HEK293T (cell line): ENCODE measurements around the gene TSPYL4.
"Not testable (repeated sequence)": the region's sequence is repeated elsewhere in the genome, so short reads cannot be mapped to it uniquely, and the experiment has no call there.

Experiments used
- CTCF ChIA-PET: fragments of 350-600 bp; formaldehyde crosslinking; extraction: SDS; loops from one replicate; lab custom pipeline; 2021; ENCODE audit warnings: antibody characterized with exemption, inconsistent platforms; lab: Yijun Ruan, JAX
- POLR2A ChIA-PET: fragments of 350-600 bp; formaldehyde crosslinking; extraction: SDS; loops from one replicate; lab custom pipeline; 2020; ENCODE audit warnings: antibody characterized with exemption, inconsistent platforms; lab: Yijun Ruan, JAX
- DNase-seq: peaks from one replicate; pipeline ENCODE4 v3.0.0; 2012; ENCODE audit warnings: mixed read lengths; ENCODE audit errors: extremely low spot score
- ARNT ChIP-seq: fragments of 450-650 bp; IDR thresholded peaks from 2 replicates; pipeline ENCODE4 v1.6.1; 2017; ENCODE audit warnings: mild to moderate bottlenecking
- BHLHE40 ChIP-seq: fragments of 450-650 bp; IDR thresholded peaks from 2 replicates; pipeline ENCODE4 v1.6.1; 2016; ENCODE audit warnings: mild to moderate bottlenecking, moderate library complexity, borderline replicate concordance
- ELF4 ChIP-seq: fragments of 450-650 bp; IDR thresholded peaks from 2 replicates; pipeline ENCODE4 v1.6.1; 2017; ENCODE audit warnings: antibody characterized with exemption
- FOXA1 ChIP-seq: fragments of 450-650 bp; IDR thresholded peaks from 2 replicates; pipeline ENCODE4 v1.6.1; 2016; ENCODE audit warnings: mild to moderate bottlenecking
- FOXK2 ChIP-seq: fragments of 450-650 bp; IDR thresholded peaks from 2 replicates; pipeline ENCODE4 v1.6.1; 2016; ENCODE audit warnings: mild to moderate bottlenecking
- FOXM1 ChIP-seq: fragments of 450-650 bp; IDR thresholded peaks from 2 replicates; pipeline ENCODE4 v1.6.1; 2017; ENCODE audit warnings: mild to moderate bottlenecking, borderline replicate concordance
- HDGF ChIP-seq: fragments of 450-650 bp; IDR thresholded peaks from 2 replicates; pipeline ENCODE4 v1.6.1; 2017; ENCODE audit warnings: antibody characterized with exemption, borderline replicate concordance
- L3MBTL2 ChIP-seq: fragments of 450-650 bp; conservative IDR thresholded peaks from 2 replicates; pipeline ENCODE4 v1.6.1; 2016; ENCODE audit warnings: mild to moderate bottlenecking
- LEF1 ChIP-seq: fragments of 450-650 bp; IDR thresholded peaks from 2 replicates; pipeline ENCODE4 v1.6.1; 2017; ENCODE audit warnings: mild to moderate bottlenecking, borderline replicate concordance
- NFRKB ChIP-seq: fragments of 450-650 bp; IDR thresholded peaks from 2 replicates; pipeline ENCODE4 v1.6.1; 2016; ENCODE audit warnings: mild to moderate bottlenecking, moderate library complexity
- SP1 ChIP-seq: fragments of 450-650 bp; IDR thresholded peaks from 2 replicates; pipeline ENCODE4 v1.6.1; 2017
- SUZ12 ChIP-seq: fragments of 450-650 bp; IDR thresholded peaks from 2 replicates; pipeline ENCODE4 v1.6.1; 2016; ENCODE audit warnings: mild to moderate bottlenecking
- TARDBP ChIP-seq: fragments of 450-650 bp; IDR thresholded peaks from 2 replicates; pipeline ENCODE4 v1.6.1; 2016
- ZNF384 ChIP-seq: fragments of 450-650 bp; IDR thresholded peaks from 2 replicates; pipeline ENCODE4 v1.6.1; 2016
- TF ChIP-seq, protein P1 (sequence below): fragments of 450-650 bp; IDR thresholded peaks from 2 replicates; pipeline ENCODE4 v1.6.1; 2016

Gene TSPYL4

DNA sequence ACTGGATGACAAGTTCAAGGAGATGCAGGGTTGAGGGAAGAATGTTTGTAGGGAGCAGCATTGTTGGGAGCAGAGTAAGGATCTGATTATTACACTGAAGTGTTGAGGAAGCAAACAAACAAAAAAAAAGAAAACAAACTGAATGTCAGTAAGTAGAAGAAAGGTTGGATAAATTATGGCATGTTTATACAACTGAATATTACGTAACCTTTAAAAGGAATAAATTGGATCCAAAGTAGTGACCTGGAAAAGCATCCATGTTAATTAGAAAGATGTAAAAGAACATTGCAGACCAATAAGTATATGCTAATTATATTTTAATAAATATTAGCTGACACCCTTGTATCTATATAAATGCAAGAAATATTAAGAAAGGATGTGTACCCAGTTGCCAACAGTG lies 38.7 kb upstream of the TSPYL4 start:
- ChIA-PET CTCF (interaction anchor here (0.6 kb wide), 1 partner anchor 183 kb away, joined by 3 read pairs; no protein-coding TSS in a partner anchor), POLR2A (interaction anchor here (1.1 kb wide), 1 partner anchor 272 kb away, joined by 3 read pairs; no protein-coding TSS in a partner anchor)
- TF ChIP-seq LEF1: no peak
- TF ChIP-seq L3MBTL2: no peak
- no peak for TF ChIP-seq SUZ12
- no peak for TF ChIP-seq HDGF
- TF ChIP-seq, protein P1, sequence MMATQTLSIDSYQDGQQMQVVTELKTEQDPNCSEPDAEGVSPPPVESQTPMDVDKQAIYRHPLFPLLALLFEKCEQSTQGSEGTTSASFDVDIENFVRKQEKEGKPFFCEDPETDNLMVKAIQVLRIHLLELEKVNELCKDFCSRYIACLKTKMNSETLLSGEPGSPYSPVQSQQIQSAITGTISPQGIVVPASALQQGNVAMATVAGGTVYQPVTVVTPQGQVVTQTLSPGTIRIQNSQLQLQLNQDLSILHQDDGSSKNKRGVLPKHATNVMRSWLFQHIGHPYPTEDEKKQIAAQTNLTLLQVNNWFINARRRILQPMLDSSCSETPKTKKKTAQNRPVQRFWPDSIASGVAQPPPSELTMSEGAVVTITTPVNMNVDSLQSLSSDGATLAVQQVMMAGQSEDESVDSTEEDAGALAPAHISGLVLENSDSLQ: 0 out of 2 replicates have a peak, but pooled peaks have one; percentile 25
- TF ChIP-seq ZNF384: no peak
- no peak for TF ChIP-seq FOXM1
- no peak for DNase-seq

DNA sequence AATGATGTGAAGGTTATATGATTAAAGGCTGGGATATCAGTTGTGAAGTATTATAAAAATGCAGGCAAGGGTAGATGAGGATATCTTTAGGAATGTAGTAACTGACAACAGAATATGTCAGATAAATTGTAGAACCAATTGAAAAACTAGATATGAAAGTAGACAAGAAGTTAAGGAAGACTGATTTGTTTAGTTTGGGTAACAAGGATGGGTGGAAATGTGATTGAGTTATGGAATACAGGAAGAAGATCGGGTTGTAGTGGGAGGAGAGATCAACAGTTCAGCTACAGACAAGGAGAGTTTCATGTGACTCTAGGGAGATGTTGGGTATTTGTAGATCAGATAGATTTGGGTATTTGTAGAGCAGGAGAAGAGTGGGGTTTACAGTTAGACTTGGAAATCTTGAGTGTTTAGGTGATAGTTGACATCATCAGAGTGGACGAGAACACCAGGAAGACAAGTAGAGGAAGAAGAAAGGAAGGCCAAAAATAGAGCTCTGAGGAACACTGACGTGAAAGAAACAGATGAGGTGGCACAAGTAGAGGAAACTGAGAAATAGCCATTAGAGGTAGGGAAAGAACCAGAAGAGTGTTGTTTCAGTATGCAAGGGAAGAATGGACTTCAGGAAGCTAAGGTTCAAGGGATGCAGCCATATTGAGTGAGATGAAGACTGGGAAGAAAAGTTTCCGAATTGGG lies 38.0 kb upstream of the TSPYL4 start:
- CTCF ChIA-PET: no interaction called here
- DNase-seq: no peak
- POLR2A ChIA-PET: no interaction called here
- TF ChIP-seq L3MBTL2 (no peak), FOXK2 (no peak), TARDBP (no peak), FOXM1 (no peak), ZNF384 (no peak), SP1 (no peak)

GRCh38 chr6:116290799-116291198 lies 36.9 kb upstream of the TSPYL4 start:
- ChIA-PET POLR2A (interaction anchor here (1.2 kb wide), 1 partner anchor 11 kb away, joined by 3 read pairs; the partner anchor contains the start of gene TSPYL1), CTCF (interaction anchor here (1.6 kb wide), 1 partner anchor 221 kb away, joined by 9 read pairs; the partner anchor contains the start of gene CALHM5)
- no peak for TF ChIP-seq TARDBP
- TF ChIP-seq BHLHE40: no peak
- no peak for TF ChIP-seq SUZ12
- no peak for TF ChIP-seq ELF4
- no peak for TF ChIP-seq LEF1
- TF ChIP-seq SP1: no peak
- no peak for TF ChIP-seq FOXM1
- no peak for TF ChIP-seq FOXK2
- DNase-seq: no peak

GRCh38 chr6:116289876-116290275 lies 36.0 kb upstream of the TSPYL4 start:
- DNase-seq: no peak
- CTCF ChIA-PET: interaction anchor here (1.6 to 2.4 kb wide), 2 partner anchors 222 to 271 kb away, joined by 9 to 11 read pairs; partner anchors contain the start of gene CALHM5
- TF ChIP-seq L3MBTL2: no peak
- TF ChIP-seq, protein P1: no peak
- TF ChIP-seq NFRKB: no peak
- TF ChIP-seq HDGF: no peak
- no peak for TF ChIP-seq ARNT
- no peak for TF ChIP-seq FOXM1
- TF ChIP-seq LEF1: no peak
- TF ChIP-seq SP1: no peak
- POLR2A ChIA-PET: interaction anchor here (1.0 to 1.2 kb wide), 2 partner anchors 10 to 19 kb away, joined by 3 read pairs; partner anchors contain the start of gene TSPYL1

DNA sequence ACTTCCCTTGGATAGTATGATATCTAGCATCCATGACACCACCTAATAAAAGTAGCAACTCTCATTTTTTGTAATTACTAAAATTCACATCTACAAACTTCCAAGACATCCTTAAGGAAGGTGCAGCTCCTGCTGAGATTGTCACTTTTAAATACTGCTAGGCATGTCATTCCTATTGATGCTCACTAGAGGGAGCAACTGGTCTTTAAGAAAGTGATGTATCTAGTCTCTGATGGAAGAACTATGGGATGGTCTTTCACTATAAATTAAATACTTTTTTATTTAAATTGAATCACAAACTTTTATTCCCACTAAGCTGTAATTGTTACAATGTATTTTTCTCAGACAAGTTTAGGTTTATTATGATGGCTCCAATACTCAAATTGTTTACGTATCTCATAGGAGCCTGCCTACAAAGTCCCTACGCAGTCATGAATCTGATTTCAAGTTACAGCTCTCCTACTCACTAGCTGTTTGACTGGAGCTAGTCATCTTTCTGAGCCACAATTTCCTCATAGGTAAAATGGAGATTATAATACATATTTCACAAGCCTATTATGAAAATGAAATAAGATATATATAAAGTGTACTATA lies 33.9 kb upstream of the TSPYL4 start:
- TF ChIP-seq ELF4: no peak
- TF ChIP-seq, protein P1: peak; percentile 37; the same call in 1 of the 2 replicates
- peak; percentile 42 for DNase-seq
- POLR2A ChIA-PET: interaction anchor here (1.4 to 1.5 kb wide), 2 partner anchors 224 to 284 kb away, joined by 3 to 4 read pairs; partner anchors contain the start of genes CALHM5 and RWDD1
- CTCF ChIA-PET: interaction anchor here (0.6 to 2.7 kb wide), 27 partner anchors 9 to 1632 kb away, joined by 3 to 12 read pairs (median 4); partner anchors contain the start of gene CALHM5

DNA sequence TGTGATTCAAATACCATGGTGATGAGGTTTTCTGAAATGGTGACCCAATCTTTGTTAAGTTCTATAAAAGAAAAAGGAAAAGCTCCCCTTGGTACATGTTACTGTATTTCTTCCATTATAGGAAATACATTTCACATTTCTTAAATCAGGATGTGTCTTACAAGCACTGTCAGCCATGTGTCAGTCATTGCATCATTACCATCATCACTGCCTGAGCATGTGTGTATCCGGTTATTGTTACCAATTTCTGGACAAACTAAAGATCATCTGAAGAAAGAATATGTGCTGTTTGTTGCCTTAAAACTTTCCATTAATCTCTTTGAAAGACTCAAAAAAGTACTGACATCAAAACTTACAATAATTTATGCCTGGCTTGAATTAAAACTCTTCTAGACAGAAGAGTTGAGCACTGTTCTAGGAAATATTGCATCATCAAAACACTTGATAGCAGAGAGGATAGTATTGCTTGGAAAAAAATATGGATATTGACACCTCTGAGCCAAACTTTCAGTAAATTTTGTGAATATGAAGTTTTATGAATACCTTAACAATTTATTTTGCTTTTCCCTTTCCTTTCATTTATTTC lies 33.0 kb upstream of the TSPYL4 start:
- CTCF ChIA-PET: interaction anchor here (0.6 to 2.7 kb wide), 21 partner anchors 8 to 1633 kb away, joined by 3 to 12 read pairs (median 4); partner anchors contain the start of gene CALHM5
- DNase-seq: no peak
- TF ChIP-seq ARNT (no peak), LEF1 (no peak), SUZ12 (no peak), SP1 (no peak), L3MBTL2 (no peak), TARDBP (no peak), FOXK2 (no peak), HDGF (no peak), FOXA1 (no peak)
- TF ChIP-seq, protein P1: no peak
- POLR2A ChIA-PET: interaction anchor here (1.5 kb wide), 1 partner anchor 285 kb away, joined by 3 read pairs; the partner anchor contains the start of gene RWDD1

DNA sequence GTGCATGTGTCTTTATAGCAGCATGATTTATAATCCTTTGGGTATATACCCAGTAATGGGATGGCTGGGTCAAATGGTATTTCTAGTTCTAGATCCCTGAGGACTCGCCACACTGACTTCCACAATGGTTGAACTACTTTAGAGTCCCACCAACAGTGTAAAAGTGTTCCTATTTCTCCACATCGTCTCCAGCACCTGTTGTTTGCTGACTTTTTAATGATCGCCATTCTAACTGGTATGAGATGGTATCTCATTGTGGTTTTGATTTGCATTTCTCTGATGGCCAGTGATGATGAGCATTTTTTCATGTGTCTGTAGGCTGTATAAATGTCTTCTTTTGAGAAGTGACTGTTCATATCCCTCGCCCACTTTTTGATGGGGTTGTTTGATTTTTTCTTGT lies 31.1 kb upstream of the TSPYL4 start:
- POLR2A ChIA-PET, CTCF ChIA-PET, DNase-seq: not testable (repeated sequence)
